K562 (cell line): ENCODE measurements around the gene POU2AF1.

ENCODE experiments used
- GABPA ChIP-seq: fragments of 200-800 bp; sonication (Bioruptor generic); conservative IDR thresholded peaks from 2 replicates; pipeline ENCODE4 v1.6.1; 2016; ENCODE audit warnings: low read depth, missing genetic modification characterization, missing compliant biosample characterization
- LEF1 ChIP-seq: fragments of 450-650 bp; IDR thresholded peaks from 2 replicates; pipeline ENCODE4 v1.6.1; 2016; ENCODE audit warnings: mild to moderate bottlenecking
- MITF ChIP-seq: IDR thresholded peaks from 2 replicates; pipeline ENCODE4 v1.6.1; 2014; ENCODE audit warnings: antibody characterized with exemption
- POLR2A ChIP-seq: fragments of 450-650 bp; conservative IDR thresholded peaks from 2 replicates; pipeline ENCODE4 v1.6.1; 2016
- PURB ChIP-seq: sonication (generic); formaldehyde crosslinking; IDR thresholded peaks from 2 replicates; pipeline ENCODE4 v1.9.0; 2021; ENCODE audit warnings: low read depth, mild to moderate bottlenecking, missing genetic modification reagents
- TCF7L2 ChIP-seq: fragments of 150-350 bp; IDR thresholded peaks from 2 replicates; pipeline ENCODE4 v1.6.1; 2016; ENCODE audit warnings: low read depth, mild to moderate bottlenecking, low read length, moderate library complexity
- ZNF124 ChIP-seq: sonication (generic); formaldehyde crosslinking; IDR thresholded peaks from 2 replicates; pipeline ENCODE4 v1.8.1; 2022; ENCODE audit warnings: missing genetic modification reagents

DNA sequence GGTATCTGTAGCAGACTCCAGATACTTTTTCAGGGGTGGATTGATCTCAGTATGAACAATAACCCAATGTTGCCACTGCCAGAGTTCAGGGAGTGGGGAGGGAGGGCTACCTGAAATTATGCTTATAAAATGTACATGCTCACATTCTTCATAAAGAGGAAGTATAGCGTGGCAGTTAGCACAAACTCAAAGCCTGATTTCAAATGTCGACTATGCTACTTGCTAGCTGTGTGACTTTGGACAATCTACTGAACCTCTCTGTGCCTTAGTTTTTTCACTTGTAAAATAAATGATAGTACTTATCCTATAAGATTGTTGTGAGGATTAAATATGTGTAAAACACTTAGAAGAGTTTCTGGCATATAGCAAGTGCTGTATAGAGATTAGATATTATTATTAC, 26.5 kb upstream of the POU2AF1 start:
- TF ChIP-seq PURB (CRISPR knock-in tag) (no peak), POLR2A (no peak), GABPA (tag) (no peak), ZNF124 (CRISPR knock-in tag) (no peak), MITF (no peak), LEF1 (no peak), TCF7L2 (no peak)
